H1 (cell line): ENCODE results near the gene LMNA. TPM values are rescaled to one million over a fixed set of nuclear protein-coding genes. Genes with fewer than 3 reads are reported as not detected.

Experiments
- CTCF ChIA-PET: fragments of 300-600 bp; sonication (Branson Sonifier 250); formaldehyde crosslinking; loops from one replicate; lab custom pipeline; 2021; ENCODE audit not compliant: partially characterized antibody; lab: Charles Lee
- POLR2A ChIA-PET: fragments of 300-600 bp; sonication (Branson Sonifier 250); formaldehyde crosslinking; loops from one replicate; lab custom pipeline; 2021; ENCODE audit warnings: inconsistent platforms; ENCODE audit not compliant: partially characterized antibody; lab: Charles Lee
- DNase-seq, 2 experiments: peaks; one replicate each; pipeline versions ENCODE4 v3.0.0 to v3.0.0-alpha.2; 2010 to 2022; ENCODE audit warnings: low spot score in 2 of 2, low read depth in 1 of 2, mixed read lengths in 1 of 2
- FAIRE-seq: peaks from 2 replicates; lab custom pipeline; 2011; peaks lifted over from hg19 to GRCh38; lab: Jason Lieb, UNC
- H2AFZ ChIP-seq: 2 replicates; pipeline ENCODE4 v1.8.1; 2012; ENCODE audit warnings: low read length, inconsistent platforms
- H2AK5ac ChIP-seq: 2 replicates; pipeline ENCODE4 v1.6.1; 2013; ENCODE audit warnings: low read depth, low read length
- H2BK120ac ChIP-seq: replicated peaks from 2 replicates; pipeline ENCODE3; 2013; ENCODE audit warnings: low read depth, low read length, inconsistent platforms
- H2BK12ac ChIP-seq: 2 replicates; pipeline ENCODE4 v1.6.1; 2013; ENCODE audit warnings: low read depth, low read length
- H2BK15ac ChIP-seq: 2 replicates; pipeline ENCODE4 v1.6.1; 2013; ENCODE audit warnings: low read length
- H2BK20ac ChIP-seq: 2 replicates; pipeline ENCODE4 v1.6.1; 2013; ENCODE audit warnings: low read length
- H2BK5ac ChIP-seq: 2 replicates; pipeline ENCODE4 v1.6.1; 2013; ENCODE audit warnings: low read depth, low read length
- H3K14ac ChIP-seq: 2 replicates; pipeline ENCODE4 v1.6.1; 2013; ENCODE audit warnings: inconsistent platforms; ENCODE audit not compliant: insufficient read length
- H3K18ac ChIP-seq: 2 replicates; pipeline ENCODE4 v1.6.1; 2013; ENCODE audit warnings: low read length; ENCODE audit errors: extremely low read depth
- H3K23ac ChIP-seq: 2 replicates; pipeline ENCODE4 v1.6.1; 2013; ENCODE audit warnings: inconsistent platforms; ENCODE audit not compliant: insufficient read length
- H3K23me2 ChIP-seq: 2 replicates; pipeline ENCODE4 v1.6.1; 2013; ENCODE audit warnings: low read depth, low read length
- H3K27ac ChIP-seq: 2 replicates; pipeline ENCODE4 v1.6.1; 2011; ENCODE audit warnings: low read depth, low read length, inconsistent platforms
- H3K27me3 ChIP-seq, 4 experiments: replicated peaks in 1 of 4; 1 replicate in 1 of 4; 2 replicates in 3 of 4; pipeline versions ENCODE4 v1.6.1 to v1.8.1; 2011 to 2013; ENCODE audit warnings: low read length in 3 of 4, mild to moderate bottlenecking in 3 of 4, inconsistent platforms in 2 of 4, mixed read lengths in 2 of 4, moderate library complexity in 1 of 4; ENCODE audit not compliant: control insufficient read depth in 3 of 4, insufficient read depth in 3 of 4; ENCODE audit errors: extremely low read depth in 1 of 4
- H3K36me3 ChIP-seq, 4 experiments: 2 replicates each; pipeline versions ENCODE4 v1.6.1 to v1.8.1; 2011 to 2013; ENCODE audit warnings: mild to moderate bottlenecking in 4 of 4, low read length in 3 of 4, moderate library complexity in 2 of 4, control low read depth in 1 of 4, inconsistent platforms in 1 of 4; ENCODE audit not compliant: insufficient read depth in 4 of 4, control insufficient read depth in 2 of 4
- H3K4ac ChIP-seq: replicated peaks from 2 replicates; pipeline ENCODE3; 2013; ENCODE audit warnings: low read length, low read depth, mixed read lengths, inconsistent platforms; ENCODE audit not compliant: insufficient read length
- H3K4me1 ChIP-seq, 4 experiments: replicated peaks in 1 of 4; 1 replicate in 1 of 4; 2 replicates in 3 of 4; pipeline versions ENCODE4 v1.6.1 to v1.8.1; 2011 to 2013; ENCODE audit warnings: low read length in 3 of 4, inconsistent platforms in 2 of 4, mixed read lengths in 1 of 4; ENCODE audit not compliant: insufficient read depth in 4 of 4, control insufficient read depth in 3 of 4
- H3K4me2 ChIP-seq, 2 experiments: 2 replicates each; pipeline versions ENCODE4 v1.6.1 to v1.8.1; 2011 to 2013; ENCODE audit warnings: low read depth in 2 of 2, low read length in 2 of 2, control low read depth in 1 of 2, inconsistent platforms in 1 of 2, mild to moderate bottlenecking in 1 of 2; ENCODE audit not compliant: insufficient read depth in 1 of 2
- H3K4me3 ChIP-seq, 4 experiments: fragments of 200-600, 300-600 bp in 1 of 4; sonication (generic), shearing (Covaris generic), sonication (Bioruptor Twin) in 1 of 4; 2 replicates each; pipeline versions ENCODE4 v1.5.1 to v1.8.1; 2011 to 2016; ENCODE audit warnings: low read length in 4 of 4, low read depth in 3 of 4, control low read depth in 2 of 4, inconsistent platforms in 2 of 4, mild to moderate bottlenecking in 2 of 4, mixed read lengths in 1 of 4, moderate library complexity in 1 of 4; ENCODE audit not compliant: insufficient read depth in 2 of 4; ENCODE audit errors: extremely low read depth in 1 of 4
- H3K56ac ChIP-seq: replicated peaks from 2 replicates; pipeline ENCODE3; 2013; ENCODE audit warnings: low read depth, mild to moderate bottlenecking, mixed read lengths, low read length, inconsistent platforms; ENCODE audit not compliant: insufficient read length
- H3K79me1 ChIP-seq: 2 replicates; pipeline ENCODE4 v1.6.1; 2013; ENCODE audit warnings: low read depth, low read length, control low read depth
- H3K79me2 ChIP-seq, 2 experiments: 2 replicates each; pipeline versions ENCODE4 v1.6.1 to v1.8.1; 2012 to 2013; ENCODE audit warnings: low read length in 2 of 2, mild to moderate bottlenecking in 2 of 2, inconsistent platforms in 1 of 2; ENCODE audit not compliant: insufficient read depth in 2 of 2, control insufficient read depth in 1 of 2
- H3K9ac ChIP-seq, 4 experiments: replicated peaks in 1 of 4; 1 replicate in 1 of 4; 2 replicates in 3 of 4; pipeline versions ENCODE4 v1.6.1 to v1.8.1; 2011 to 2013; ENCODE audit warnings: low read depth in 3 of 4, low read length in 3 of 4, control low read depth in 2 of 4, mild to moderate bottlenecking in 2 of 4, moderate library complexity in 2 of 4, inconsistent platforms in 1 of 4; ENCODE audit errors: extremely low read depth in 1 of 4
- H3K9me3 ChIP-seq, 2 experiments: 2 replicates each; pipeline versions ENCODE4 v1.6.1 to v1.8.1; 2012 to 2013; ENCODE audit warnings: mild to moderate bottlenecking in 2 of 2, moderate library complexity in 2 of 2, control low read depth in 1 of 2, inconsistent platforms in 1 of 2, low read depth in 1 of 2, low read length in 1 of 2, mixed read lengths in 1 of 2; ENCODE audit not compliant: insufficient read depth in 2 of 2
- H4K20me1 ChIP-seq, 2 experiments: replicated peaks in 1 of 2; 2 replicates each; pipeline versions ENCODE3 to v1.8.1; 2011 to 2013; ENCODE audit warnings: inconsistent platforms in 2 of 2, low read length in 2 of 2, mild to moderate bottlenecking in 1 of 2; ENCODE audit not compliant: insufficient read depth in 2 of 2, control insufficient read depth in 1 of 2
- H4K5ac ChIP-seq: 2 replicates; pipeline ENCODE4 v1.6.1; 2013; ENCODE audit warnings: low read length, low read depth, mixed read lengths, inconsistent platforms; ENCODE audit not compliant: insufficient read length
- H4K8ac ChIP-seq: 2 replicates; pipeline ENCODE4 v1.8.0; 2013; ENCODE audit warnings: mild to moderate bottlenecking, moderate library complexity, low read length, inconsistent platforms; ENCODE audit not compliant: insufficient read depth; ENCODE audit errors: extremely low read depth
- H4K91ac ChIP-seq: replicated peaks from 2 replicates; pipeline ENCODE3; 2013; ENCODE audit warnings: low read length, mixed read lengths, inconsistent platforms; ENCODE audit not compliant: insufficient read length
- BACH1 ChIP-seq: IDR thresholded peaks from 2 replicates; pipeline ENCODE4 v1.6.1; 2012; ENCODE audit warnings: low read length, improper control_type of control experiment
- CTCF ChIP-seq, 3 experiments: IDR thresholded peaks; 1 replicate in 2 of 3; 2 replicates in 1 of 3; pipeline versions ENCODE4 v1.5.1 to v1.6.1; 2011; ENCODE audit warnings: low read length in 3 of 3, mild to moderate bottlenecking in 3 of 3, inconsistent platforms in 2 of 3, low read depth in 1 of 3, moderate library complexity in 1 of 3; ENCODE audit not compliant: insufficient read depth in 1 of 3; ENCODE audit errors: control extremely low read depth in 1 of 3
- EZH2 ChIP-seq: fragments of 200-600 bp; sonication (generic); IDR thresholded peaks from 2 replicates; pipeline ENCODE4 v1.7.1; 2012; ENCODE audit warnings: low read depth, mild to moderate bottlenecking, moderate library complexity, low read length, inconsistent platforms; ENCODE audit not compliant: severe bottlenecking
- GABPA ChIP-seq: IDR thresholded peaks from 2 replicates; pipeline ENCODE4 v1.6.1; 2011; ENCODE audit warnings: mild to moderate bottlenecking, low read length, moderate library complexity, borderline replicate concordance; ENCODE audit not compliant: insufficient read depth
- JUN ChIP-seq: IDR thresholded peaks from 2 replicates; pipeline ENCODE4 v1.6.1; 2011; ENCODE audit warnings: low read depth, mild to moderate bottlenecking, improper control_type of control experiment, low read length
- MAFK ChIP-seq: IDR thresholded peaks from 2 replicates; pipeline ENCODE4 v1.6.1; 2012; ENCODE audit warnings: low read depth, mild to moderate bottlenecking, improper control_type of control experiment, low read length
- RAD21 ChIP-seq, 2 experiments: IDR thresholded peaks in 1 of 2; conservative IDR thresholded peaks in 1 of 2; 2 replicates each; pipeline ENCODE4 v1.6.1; 2011; ENCODE audit warnings: low read depth in 2 of 2, low read length in 2 of 2, improper control_type of control experiment in 1 of 2, inconsistent platforms in 1 of 2, mild to moderate bottlenecking in 1 of 2, moderate library complexity in 1 of 2
- SIN3A ChIP-seq, 2 experiments: IDR thresholded peaks in 1 of 2; conservative IDR thresholded peaks in 1 of 2; 2 replicates each; pipeline ENCODE4 v1.6.1; 2011 to 2012; ENCODE audit warnings: low read length in 2 of 2, improper control_type of control experiment in 1 of 2, low read depth in 1 of 2, mild to moderate bottlenecking in 1 of 2
- WGBS, 2 experiments: shearing (Covaris generic) in 1 of 2; methylation state at CpG; one replicate each; pipeline versions ENCODE4 v1.1.6 to v1.1.7; 2013 to 2015; ENCODE audit warnings: low lambda C conversion rate in 2 of 2, mixed read lengths in 2 of 2, inconsistent platforms in 1 of 2, low coverage in 1 of 2, missing lambda C conversion rate in 1 of 2; ENCODE audit not compliant: insufficient replicate concordance in 2 of 2, insufficient coverage in 1 of 2, insufficient read length in 1 of 2; ENCODE audit errors: extremely low coverage in 1 of 2, missing lambda C conversion rate in 1 of 2; 5-methylcytosine and 5-hydroxymethylcytosine counted together
- polyA plus RNA-seq, 7 experiments: library from polyadenylated mRNA; depleted of rRNA in 3 of 7; stranded (reverse) in 5 of 7; unstranded in 2 of 7; fragments of >200 nt in 5 of 7; fragments of 200-250 nt in 2 of 7; gene quantifications; 1 replicate in 5 of 7; 2 replicates in 1 of 7; 4 replicates in 1 of 7; pipeline versions ENCODE4 v1.2.1 to v1.2.3, GENCODE V29; 2011 to 2013; ENCODE audit warnings: missing spikeins in 2 of 7, mixed read lengths in 2 of 7
- total RNA-seq: library from RNA; stranded (reverse); fragmentation: NEBNext Ultra II Directional; extraction: Animal tissue kit (Norgen Biotek cat#: 25700); gene quantifications from 2 replicates; pipeline ENCODE4 v1.2.1, GENCODE V29; 2021

LMNA gene
- total and polyA plus RNA-seq, 2 of the 8 experiments (the other 6 are each of a cell fraction or from before 2014, with no cell fraction given) = 25.8 to 46.8 TPM

GRCh38 chr1:156136970-156137483 lies 22.5 kb downstream of the LMNA start:
- Histone ChIP-seq H3K79me1 (no peaks in the 10 kb centered on the region), H4K91ac (no peak overlapping the region), H2BK15ac (no peak overlapping the region), H3K4me2 (no peak overlapping the region), H2AFZ (no peak overlapping the region), H4K5ac (no peak overlapping the region), H3K4me1 (peaks cover 0 to 6% (median 4%) of the 10 kb centered on the region in 4 experiments; a peak in 4 of 7 replicates), H2BK12ac (no peak overlapping the region), H2BK5ac (no peak overlapping the region; the same call in 1 of the 2 replicates), H3K14ac (no peak overlapping the region), H3K18ac (no peak overlapping the region), H3K9me3 (no peaks in the 10 kb centered on the region), H4K8ac (no peak overlapping the region), H3K23me2 (no peaks in the 10 kb centered on the region), H2BK120ac (no peak overlapping the region), H3K56ac (no peak overlapping the region), H2AK5ac (no peak overlapping the region), H2BK20ac (no peak overlapping the region), H3K79me2 (no peaks in the 10 kb centered on the region), H3K4ac (no peak overlapping the region), H3K27me3 (no peaks in the 10 kb centered on the region), H4K20me1 (no peaks in the 10 kb centered on the region), H3K36me3 (peaks cover 10 to 30% (median 23%) of the 10 kb centered on the region in 4 experiments; a peak in 6 of 8 replicates), H3K23ac (no peak overlapping the region), H3K9ac (no peak overlapping the region), H3K4me3 (no peak overlapping the region), H3K27ac (no peak overlapping the region)
- peak in 1 of 2 experiments; percentile 67 for DNase-seq
- WGBS, 2 experiments = 84% methylated on average over 10 of the region's 12 CpGs; no CpG with 5 or more reads in 1 of the 2 experiments
- FAIRE-seq = no peak
- ChIA-PET POLR2A (interaction anchor here (0.9 to 28.0 kb wide), 3 partner anchors 41 to 87 kb away, joined by 4 to 763 read pairs (median 6); partner anchors contain the start of genes MEX3A and PMF1), CTCF (interaction anchor here (0.6 to 42.4 kb wide), 13 partner anchors 7 to 181 kb away, joined by 3 to 1994 read pairs (median 6); partner anchors contain the start of genes BGLAP, MEX3A and PAQR6)
- TF ChIP-seq RAD21 (IDR thresholded peaks at IDR 0.05 in 1 of 2, conservative IDR thresholded peaks at IDR 0.05 in 1 of 2; ENCODE audit: low read depth in 2 of 2, low read length in 2 of 2) (peak; percentile 32 to 51; a peak in 3 of 4 replicates), JUN (no peak), CTCF (IDR thresholded peaks at IDR 0.05; ENCODE audit: control extremely low read depth in 1 of 3, insufficient read depth in 1 of 3, low read depth in 1 of 3, low read length in 3 of 3) (peak; percentile 59 to 71 (median 65)), GABPA (0 out of 2 replicates have a peak, but pooled peaks have one; percentile 50), MAFK (no peak), EZH2 (no peak), BACH1 (no peak), SIN3A (conservative IDR thresholded peaks at IDR 0.05 in 1 of 2, IDR thresholded peaks at IDR 0.05 in 1 of 2; ENCODE audit: low read depth in 1 of 2, low read length in 2 of 2) (no peak)
